ENCODE data around the gene ZHX3. TPM values are rescaled to one million over a fixed set of nuclear protein-coding genes. Genes with fewer than 3 reads are reported as not detected.

Gene ZHX3
- total and polyA plus RNA-seq, 7 experiments from 2014 or later = 6.6 to 12.8 (median 8.1) TPM

DNA sequence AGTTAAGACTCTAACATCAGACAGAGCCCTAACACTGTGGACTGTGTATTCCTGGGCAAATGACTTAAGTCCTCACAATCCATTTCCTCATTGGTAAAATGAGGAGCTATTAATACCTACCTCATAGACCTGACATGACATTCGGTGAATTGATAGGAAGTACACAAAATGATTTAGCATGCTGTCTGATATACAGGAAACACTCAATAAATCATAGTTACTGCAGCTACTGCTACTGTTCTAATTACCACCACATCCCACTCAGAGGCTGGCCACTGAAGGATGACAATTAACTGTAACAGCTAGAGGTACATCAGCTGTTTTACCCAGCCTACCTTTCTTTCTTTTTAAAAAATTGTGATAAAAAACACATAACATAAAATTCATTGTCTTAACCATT is 92.4 kb downstream of the ZHX3 start:
- no peaks in the 10 kb centered on the region for H3K9me3 Mint-ChIP-seq
- no peaks in the 10 kb centered on the region for H3K9me3 ChIP-seq (ENCODE audit: control insufficient read depth in 2 of 3, low read length in 3 of 3)

DNA sequence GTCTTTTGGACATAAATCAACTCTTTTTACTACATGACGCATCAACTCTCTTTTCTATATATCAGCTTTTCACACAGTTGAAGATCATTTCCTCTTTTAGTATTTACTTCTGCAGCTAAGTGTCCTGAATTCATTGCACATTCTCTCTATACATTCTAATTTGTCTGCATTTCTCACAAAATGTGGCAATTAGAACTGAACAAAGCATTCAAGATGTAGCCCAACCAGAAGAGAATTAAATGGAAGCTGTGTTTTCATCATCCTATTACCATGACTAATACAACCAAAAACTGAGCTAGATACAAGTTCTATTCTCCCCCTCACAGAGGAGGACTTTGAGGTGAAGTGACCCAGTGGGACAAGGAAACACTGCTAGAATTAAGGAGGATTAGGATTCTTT is 93.2 kb downstream of the ZHX3 start:
- ChIA-PET POLR2A (interaction anchor here (0.6 to 1.8 kb wide), 2 partner anchors 80 to 467 kb away, joined by 3 to 6 read pairs; no protein-coding TSS in a partner anchor), CTCF (interaction anchor here (0.9 to 5.1 kb wide), 6 partner anchors 9 to 256 kb away, joined by 3 to 30 read pairs (median 4); partner anchors contain the start of gene LPIN3)
- Histone ChIP-seq H3K9me3 (ENCODE audit: control insufficient read depth in 2 of 3, low read length in 3 of 3) (no peaks in the 10 kb centered on the region), H3K27me3 (ENCODE audit: control insufficient read depth in 2 of 2, insufficient read depth in 2 of 2, low read length in 2 of 2) (no peaks in the 10 kb centered on the region), H3K27ac (ENCODE audit: low read depth, low read length) (no peak overlapping the region), H3K4me1 (ENCODE audit: control insufficient read depth in 2 of 2, insufficient read depth in 2 of 2, low read length in 2 of 2) (no peaks in the 10 kb centered on the region), H3K4me3 (ENCODE audit: low read length) (no peak overlapping the region), H3K36me3 (ENCODE audit: control insufficient read depth in 2 of 3, insufficient read depth in 3 of 3, low read length in 3 of 3) (no peaks in the 10 kb centered on the region)
- H3K9me3 Mint-ChIP-seq = no peaks in the 10 kb centered on the region
- H3K4me3 Mint-ChIP-seq = no peak overlapping the region
- no peaks in the 10 kb centered on the region for H3K27me3 Mint-ChIP-seq
- intact Hi-C loops (cut with micrococcal nuclease) = no loop called here
- peaks cover 0 to 19% (median 0%) of the 10 kb centered on the region in 7 donors for H3K4me1 Mint-ChIP-seq
- ATAC-seq (no peak), DNase-seq (no peak)
- peaks cover 0 to 13% (median 0%) of the 10 kb centered on the region in 5 donors for H3K36me3 Mint-ChIP-seq
- H3K27ac Mint-ChIP-seq = no peak overlapping the region

More for the DNA sequence above, 92.4 kb downstream of the ZHX3 start:
- no peaks in the 10 kb centered on the region for H3K27me3 ChIP-seq (ENCODE audit: control insufficient read depth in 2 of 2, insufficient read depth in 2 of 2, low read length in 2 of 2)
- ChIA-PET CTCF (interaction anchor here (0.8 to 5.1 kb wide), 6 partner anchors 8 to 257 kb away, joined by 3 to 30 read pairs (median 4); partner anchors contain the start of gene LPIN3), POLR2A (interaction anchor here (0.6 kb wide), 1 partner anchor 467 kb away, joined by 3 read pairs; no protein-coding TSS in a partner anchor)
- no peaks in the 10 kb centered on the region for H3K27me3 Mint-ChIP-seq
- no peak for ATAC-seq
- no peaks in the 10 kb centered on the region for H3K36me3 ChIP-seq (ENCODE audit: control insufficient read depth in 2 of 3, insufficient read depth in 3 of 3, low read length in 3 of 3)
- no peak for DNase-seq
- H3K4me3 ChIP-seq (ENCODE audit: low read length) = no peak overlapping the region
- H3K4me1 ChIP-seq (ENCODE audit: control insufficient read depth in 2 of 2, insufficient read depth in 2 of 2, low read length in 2 of 2) = no peaks in the 10 kb centered on the region
- H3K27ac ChIP-seq (ENCODE audit: low read depth, low read length) = no peak overlapping the region
- intact Hi-C loops (cut with micrococcal nuclease) = no loop called here
- peaks cover 0 to 9% (median 0%) of the 10 kb centered on the region in 5 donors for H3K36me3 Mint-ChIP-seq
- H3K27ac Mint-ChIP-seq = no peak overlapping the region
- H3K4me3 Mint-ChIP-seq = no peak overlapping the region
- H3K4me1 Mint-ChIP-seq = peaks cover 0 to 19% (median 0%) of the 10 kb centered on the region in 7 donors

DNA sequence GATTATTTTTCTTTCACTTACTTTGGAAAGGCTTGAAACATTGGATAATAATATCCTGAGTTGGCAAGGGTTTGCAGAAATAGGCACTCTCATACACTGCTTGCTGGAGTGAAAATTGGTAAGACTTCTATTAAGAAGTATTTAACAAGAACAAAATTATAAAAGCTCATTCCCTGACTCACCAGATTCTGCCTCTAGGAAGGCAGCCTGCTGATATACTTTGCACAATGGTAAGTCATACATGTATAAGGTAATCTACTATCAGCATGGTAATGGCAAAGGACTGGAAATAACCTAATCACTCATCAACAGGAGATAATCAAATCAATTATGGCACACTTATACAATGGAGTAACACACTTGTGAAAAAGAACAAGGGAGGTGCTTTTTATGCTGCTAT is 94.4 kb downstream of the ZHX3 start:
- no peak for ATAC-seq
- ChIA-PET CTCF (interaction anchor here (1.4 to 5.1 kb wide), 3 partner anchors 10 to 87 kb away, joined by 3 to 30 read pairs (median 13); no protein-coding TSS in a partner anchor), POLR2A (interaction anchor here (0.6 to 1.8 kb wide), 2 partner anchors 78 to 183 kb away, joined by 3 to 6 read pairs; no protein-coding TSS in a partner anchor)
- peaks cover 0 to 12% (median 0%) of the 10 kb centered on the region in 7 donors for H3K4me1 Mint-ChIP-seq
- no peaks in the 10 kb centered on the region for H3K9me3 Mint-ChIP-seq
- H3K36me3 Mint-ChIP-seq = peaks cover 0 to 16% (median 0%) of the 10 kb centered on the region in 5 donors
- no peak overlapping the region for H3K4me3 Mint-ChIP-seq
- no peaks in the 10 kb centered on the region for H3K27me3 Mint-ChIP-seq
- no peaks in the 10 kb centered on the region for H3K27me3 ChIP-seq (ENCODE audit: control insufficient read depth in 2 of 2, insufficient read depth in 2 of 2, low read length in 2 of 2)
- H3K36me3 ChIP-seq (ENCODE audit: control insufficient read depth in 2 of 3, insufficient read depth in 3 of 3, low read length in 3 of 3) = no peaks in the 10 kb centered on the region
- no peak overlapping the region for H3K27ac Mint-ChIP-seq
- intact Hi-C loops (cut with micrococcal nuclease) = no loop called here
- no peak overlapping the region for H3K4me3 ChIP-seq (ENCODE audit: low read length)
- no peak overlapping the region for H3K27ac ChIP-seq (ENCODE audit: low read depth, low read length)
- H3K4me1 ChIP-seq (ENCODE audit: control insufficient read depth in 2 of 2, insufficient read depth in 2 of 2, low read length in 2 of 2) = no peaks in the 10 kb centered on the region
- H3K9me3 ChIP-seq (ENCODE audit: control insufficient read depth in 2 of 3, low read length in 3 of 3) = no peaks in the 10 kb centered on the region
- DNase-seq = no peak

DNA sequence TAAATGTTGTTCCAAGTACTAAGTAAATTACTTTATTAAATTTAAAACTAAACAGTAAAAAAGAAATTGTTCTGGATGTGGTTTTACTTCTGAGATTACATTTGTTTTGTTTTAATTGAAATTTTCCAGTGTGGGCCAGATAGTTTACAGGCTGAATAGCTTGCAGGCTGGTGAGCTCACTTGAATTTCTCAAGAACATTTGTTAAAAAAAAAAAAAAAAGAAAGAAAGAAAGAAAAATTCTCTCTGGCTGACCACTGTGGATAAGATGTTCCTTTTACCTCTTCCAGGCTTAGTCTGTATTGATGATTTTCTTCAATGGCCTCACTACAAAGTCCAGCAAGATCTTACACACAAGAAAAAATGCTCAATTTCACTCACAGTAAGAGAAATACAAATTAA is 94.8 kb downstream of the ZHX3 start:
- no peaks in the 10 kb centered on the region for H3K9me3 Mint-ChIP-seq

DNA sequence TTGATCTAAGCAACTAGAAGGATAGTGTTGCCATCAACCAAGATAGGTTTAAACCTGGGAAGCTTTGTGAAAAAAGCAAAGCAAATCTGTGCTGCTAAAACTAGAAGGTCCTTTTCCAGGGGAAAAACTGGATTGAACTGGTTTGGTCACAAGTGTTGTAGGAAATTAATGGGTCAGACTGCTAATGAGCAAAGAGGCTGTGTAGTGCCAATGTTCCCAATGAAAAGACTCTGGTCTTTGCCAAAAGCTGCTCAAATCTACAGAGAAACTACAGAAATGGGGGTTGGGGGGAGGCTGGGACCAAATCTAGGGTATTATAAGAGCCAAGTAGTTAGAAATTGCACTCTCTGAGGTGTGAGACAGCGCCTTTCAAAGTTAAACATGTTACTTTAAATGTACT is 95.2 kb downstream of the ZHX3 start:
- no peak overlapping the region for H3K27ac ChIP-seq (ENCODE audit: low read depth, low read length)
- intact Hi-C loops (cut with micrococcal nuclease) = no loop called here
- ATAC-seq (no peak), DNase-seq (no peak)
- no peaks in the 10 kb centered on the region for H3K27me3 ChIP-seq (ENCODE audit: control insufficient read depth in 2 of 2, insufficient read depth in 2 of 2, low read length in 2 of 2)
- Mint-ChIP-seq H3K4me1 (peaks cover 0 to 9% (median 0%) of the 10 kb centered on the region in 7 donors), H3K36me3 (peaks cover 0 to 20% (median 0%) of the 10 kb centered on the region in 5 donors), H3K4me3 (no peak overlapping the region), H3K27me3 (no peaks in the 10 kb centered on the region), H3K9me3 (no peaks in the 10 kb centered on the region), H3K27ac (peak overlapping the region in 1 of 9 donors; percentile 65)
- no peaks in the 10 kb centered on the region for H3K9me3 ChIP-seq (ENCODE audit: control insufficient read depth in 2 of 3, low read length in 3 of 3)
- H3K4me1 ChIP-seq (ENCODE audit: control insufficient read depth in 2 of 2, insufficient read depth in 2 of 2, low read length in 2 of 2) = no peaks in the 10 kb centered on the region
- no peaks in the 10 kb centered on the region for H3K36me3 ChIP-seq (ENCODE audit: control insufficient read depth in 2 of 3, insufficient read depth in 3 of 3, low read length in 3 of 3)
- POLR2A ChIA-PET = no interaction called here
- no peak overlapping the region for H3K4me3 ChIP-seq (ENCODE audit: low read length)
- CTCF ChIA-PET = interaction anchor here (1.1 to 2.5 kb wide), 2 partner anchors 11 to 30 kb away, joined by 3 to 13 read pairs; no protein-coding TSS in a partner anchor

More for the DNA sequence above, 94.8 kb downstream of the ZHX3 start:
- no peak overlapping the region for H3K27ac Mint-ChIP-seq
- peaks cover 0 to 16% (median 0%) of the 10 kb centered on the region in 5 donors for H3K36me3 Mint-ChIP-seq
- Histone ChIP-seq H3K4me1 (ENCODE audit: control insufficient read depth in 2 of 2, insufficient read depth in 2 of 2, low read length in 2 of 2) (no peaks in the 10 kb centered on the region), H3K27me3 (ENCODE audit: control insufficient read depth in 2 of 2, insufficient read depth in 2 of 2, low read length in 2 of 2) (no peaks in the 10 kb centered on the region), H3K9me3 (ENCODE audit: control insufficient read depth in 2 of 3, low read length in 3 of 3) (no peaks in the 10 kb centered on the region), H3K27ac (ENCODE audit: low read depth, low read length) (no peak overlapping the region), H3K4me3 (ENCODE audit: low read length) (no peak overlapping the region), H3K36me3 (ENCODE audit: control insufficient read depth in 2 of 3, insufficient read depth in 3 of 3, low read length in 3 of 3) (no peaks in the 10 kb centered on the region)
- no peak for DNase-seq
- ATAC-seq = no peak
- POLR2A ChIA-PET = interaction anchor here (1.8 kb wide), 1 partner anchor 78 kb away, joined by 6 read pairs; no protein-coding TSS in a partner anchor
- peaks cover 0 to 9% (median 0%) of the 10 kb centered on the region in 7 donors for H3K4me1 Mint-ChIP-seq
- intact Hi-C loops (cut with micrococcal nuclease) = no loop called here
- CTCF ChIA-PET = interaction anchor here (1.1 to 5.1 kb wide), 3 partner anchors 10 to 87 kb away, joined by 3 to 30 read pairs (median 13); no protein-coding TSS in a partner anchor
- H3K27me3 Mint-ChIP-seq = no peaks in the 10 kb centered on the region
- H3K4me3 Mint-ChIP-seq = no peak overlapping the region

DNA sequence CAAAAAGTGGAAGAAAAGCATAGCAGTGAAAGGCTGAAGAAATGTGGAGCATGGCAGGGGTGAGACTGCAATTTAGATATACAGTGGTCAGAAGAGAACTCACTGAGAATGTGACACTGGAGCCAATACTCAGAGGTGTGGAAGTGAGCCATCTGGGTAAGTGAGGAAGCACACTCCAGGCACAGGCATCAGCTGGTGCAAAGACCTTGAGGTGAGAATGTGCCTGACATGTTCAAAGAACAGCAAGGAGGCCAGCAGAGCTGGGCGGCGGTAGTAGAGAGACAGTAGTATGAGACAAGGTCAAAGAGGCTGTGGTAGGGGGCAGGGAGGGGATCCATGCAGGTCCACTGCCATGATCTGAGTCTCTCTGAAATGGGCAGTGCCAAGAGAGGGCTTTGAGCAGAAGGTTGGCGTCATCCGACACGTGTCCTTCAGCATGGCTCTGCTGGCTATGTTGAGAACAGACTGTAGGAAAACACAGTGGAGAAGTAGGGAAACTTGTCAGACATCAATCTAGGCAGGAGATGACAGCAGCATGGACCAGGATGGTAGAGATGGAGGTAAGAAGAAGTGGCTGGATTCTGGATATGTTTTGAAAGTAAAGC is 95.8 kb downstream of the ZHX3 start:
- CTCF ChIA-PET = interaction anchor here (1.1 to 2.5 kb wide), 2 partner anchors 11 to 29 kb away, joined by 3 to 13 read pairs; no protein-coding TSS in a partner anchor
- DNase-seq (no peak), ATAC-seq (no peak)
- intact Hi-C loops (cut with micrococcal nuclease) = no loop called here
- no peaks in the 10 kb centered on the region for H3K36me3 ChIP-seq (ENCODE audit: control insufficient read depth in 2 of 3, insufficient read depth in 3 of 3, low read length in 3 of 3)
- no peaks in the 10 kb centered on the region for H3K4me1 ChIP-seq (ENCODE audit: control insufficient read depth in 2 of 2, insufficient read depth in 2 of 2, low read length in 2 of 2)
- H3K4me3 Mint-ChIP-seq = no peak overlapping the region
- H3K27ac ChIP-seq (ENCODE audit: low read depth, low read length) = no peak overlapping the region
- peak overlapping the region in 2 of 9 donors; percentile 8 to 65 for H3K27ac Mint-ChIP-seq
- peaks cover 0 to 20% (median 0%) of the 10 kb centered on the region in 5 donors for H3K36me3 Mint-ChIP-seq
- no peaks in the 10 kb centered on the region for H3K27me3 ChIP-seq (ENCODE audit: control insufficient read depth in 2 of 2, insufficient read depth in 2 of 2, low read length in 2 of 2)
- no peaks in the 10 kb centered on the region for H3K27me3 Mint-ChIP-seq
- no peak overlapping the region for H3K4me3 ChIP-seq (ENCODE audit: low read length)
- POLR2A ChIA-PET = no interaction called here
- no peaks in the 10 kb centered on the region for H3K9me3 ChIP-seq (ENCODE audit: control insufficient read depth in 2 of 3, low read length in 3 of 3)
- no peaks in the 10 kb centered on the region for H3K9me3 Mint-ChIP-seq
- H3K4me1 Mint-ChIP-seq = peaks cover 0 to 9% (median 0%) of the 10 kb centered on the region in 7 donors
